Glomerular visceral epithelial cell (primary cell): Measurements from ENCODE around the gene ADGRG3.
A peak's percentile ranks its signal among the peaks of the same experiment; 100 is the strongest.

Experiments
- DNase-seq: peaks from one replicate; pipeline ENCODE4 v3.0.0-alpha.2; 2016; ENCODE audit errors: extremely low spot score

The ADGRG3 gene

GRCh38 chr16:57668263-57668571 lies at the start of gene ADGRG3:
ADGRG3 (plus strand) TSS chr16:57668306; CDS start chr16:57668348, 42 bp downstream.
- DNase-seq, result no peak

- no peak for DNase-seq
These were observed 48.9 kb upstream of the ADGRG3 start for GRCh38 chr16:57619133-57619605.

GRCh38 chr16:57619606-57620334 lies 48.3 kb upstream of the ADGRG3 start:
- no peak for DNase-seq

- DNase-seq, result no peak
These were observed 47.5 kb upstream of the ADGRG3 start for GRCh38 chr16:57620335-57621231.

GRCh38 chr16:57621521-57622271 lies 46.4 kb upstream of the ADGRG3 start:
- no peak for DNase-seq

- peak; percentile 70 for DNase-seq
These were observed 45.5 kb upstream of the ADGRG3 start for GRCh38 chr16:57622361-57623250.

GRCh38 chr16:57623251-57624043 lies 44.7 kb upstream of the ADGRG3 start:
- DNase-seq, result peak; percentile 58

- peak; percentile 82 for DNase-seq
These were observed 43.9 kb upstream of the ADGRG3 start for GRCh38 chr16:57624044-57624688.

- no peak for DNase-seq
These were observed 43.2 kb upstream of the ADGRG3 start for GRCh38 chr16:57624806-57625500.

- DNase-seq, result no peak
These were observed 41.5 kb upstream of the ADGRG3 start for GRCh38 chr16:57626420-57627170.

GRCh38 chr16:57627184-57627871 lies 40.8 kb upstream of the ADGRG3 start:
- DNase-seq, result peak; percentile 93

GRCh38 chr16:57628008-57628781 lies 39.9 kb upstream of the ADGRG3 start, which contains the start of gene ADGRG1:
ADGRG1 (plus strand) TSS chr16:57628630; CDS start chr16:57650288, 21,658 bp downstream.
- DNase-seq, result peak; percentile 98

- no peak for DNase-seq
These were observed 39.3 kb upstream of the ADGRG3 start for GRCh38 chr16:57628783-57629293.

- DNase-seq, result no peak
These were observed 38.3 kb upstream of the ADGRG3 start for GRCh38 chr16:57629516-57630406.

- no peak for DNase-seq
These were observed 37.7 kb upstream of the ADGRG3 start for GRCh38 chr16:57630407-57630797.
